GM23248 (cell line): ENCODE measurements around the gene KCNG2. TPM values are rescaled to one million over a fixed set of nuclear protein-coding genes. Genes with fewer than 3 reads are reported as not detected.

Source experiments
- DNase-seq: peaks from one replicate; pipeline ENCODE4 v3.0.0-alpha.2; 2015
- H2AFZ ChIP-seq: fragments of 200-600 bp; sonication (generic); 2 replicates; pipeline ENCODE4 v1.6.1; 2016; ENCODE audit warnings: antibody characterized with exemption
- H3F3A ChIP-seq: fragments of 200-600 bp; sonication (generic); 2 replicates; pipeline ENCODE4 v1.6.1; 2016; ENCODE audit warnings: mild to moderate bottlenecking, antibody characterized with exemption, mixed run types; ENCODE audit not compliant: insufficient read depth
- H3K27ac ChIP-seq: fragments of 200-600 bp; sonication (generic); 2 replicates; pipeline ENCODE4 v1.5.1; 2016; ENCODE audit warnings: mild to moderate bottlenecking
- H3K27me3 ChIP-seq: fragments of 200-600 bp; sonication (generic); replicated peaks from 2 replicates; pipeline ENCODE4 v1.6.1; 2016; ENCODE audit warnings: mild to moderate bottlenecking; ENCODE audit not compliant: insufficient read depth
- H3K36me3 ChIP-seq: fragments of 200-600 bp; sonication (generic); 2 replicates; pipeline ENCODE4 v1.6.1; 2016; ENCODE audit warnings: low read depth, mild to moderate bottlenecking
- H3K4me1 ChIP-seq: fragments of 200-600 bp; sonication (generic); 2 replicates; pipeline ENCODE4 v1.6.1; 2016; ENCODE audit warnings: mild to moderate bottlenecking; ENCODE audit not compliant: insufficient read depth
- H3K4me2 ChIP-seq: fragments of 200-600 bp; sonication (generic); one replicate; pipeline ENCODE4 v1.6.1; 2016; ENCODE audit warnings: mild to moderate bottlenecking; ENCODE audit not compliant: unreplicated experiment
- H3K4me3 ChIP-seq: fragments of 200-600 bp; sonication (generic); 2 replicates; pipeline ENCODE4 v1.5.1; 2016; ENCODE audit warnings: mild to moderate bottlenecking
- H3K79me2 ChIP-seq: fragments of 200-600 bp; sonication (generic); 2 replicates; pipeline ENCODE4 v1.6.1; 2016; ENCODE audit warnings: mild to moderate bottlenecking; ENCODE audit not compliant: insufficient read depth
- H3K9ac ChIP-seq: fragments of 200-600 bp; sonication (generic); 2 replicates; pipeline ENCODE4 v1.6.1; 2016; ENCODE audit warnings: mild to moderate bottlenecking
- H3K9me2 ChIP-seq: fragments of 200-600 bp; sonication (generic); 2 replicates; pipeline ENCODE4 v1.6.1; 2016; ENCODE audit warnings: mixed run types, mild to moderate bottlenecking, moderate library complexity; ENCODE audit not compliant: insufficient read depth
- H3K9me3 ChIP-seq: fragments of 200-600 bp; sonication (generic); one replicate; pipeline ENCODE4 v1.6.1; 2017; ENCODE audit warnings: low read depth
- H4K20me1 ChIP-seq: fragments of 200-600 bp; sonication (generic); 2 replicates; pipeline ENCODE4 v1.6.0; 2016; ENCODE audit not compliant: insufficient read depth
- EZH2 ChIP-seq: fragments of 200-600 bp; sonication (generic); IDR thresholded peaks from 2 replicates; pipeline ENCODE4 v1.6.1; 2018; ENCODE audit warnings: antibody characterized with exemption, mild to moderate bottlenecking; ENCODE audit not compliant: insufficient read depth, poor library complexity, severe bottlenecking
- EZH2phosphoT487 ChIP-seq: fragments of 200-600 bp; sonication (generic); IDR thresholded peaks from 2 replicates; pipeline ENCODE4 v1.6.1; 2018; ENCODE audit warnings: antibody characterized with exemption, moderate library complexity, mild to moderate bottlenecking, low read depth; ENCODE audit not compliant: insufficient read depth
- WGBS, 2 experiments: methylation state at CpG; one replicate each; pipeline ENCODE4 v1.1.6; 2015 to 2017; ENCODE audit warnings: low lambda C conversion rate in 2 of 2, low coverage in 1 of 2; ENCODE audit errors: missing lambda C conversion rate in 2 of 2; 5-methylcytosine and 5-hydroxymethylcytosine counted together
- in situ Hi-C: fragments of 300-500 bp; cut with MboI; formaldehyde crosslinking; loops from 2 replicates; pipeline ENCODE4 v1.15.0; 2020
- polyA plus RNA-seq: library from polyadenylated mRNA; unstranded; fragments of >200 nt; fragmentation: Nextera tagmentation; extraction: Ambion mirVana; gene quantifications from 2 replicates; pipeline ENCODE4 v1.2.1, GENCODE V29; 2016
- total RNA-seq: library from RNA; depleted of rRNA; stranded (reverse); fragments of >200 nt; shearing (Covaris generic); gene quantifications from 2 replicates; pipeline ENCODE4 v1.2.3, GENCODE V29; 2014

KCNG2 gene
- total and polyA plus RNA-seq, 2 experiments from 2014 or later, result not detected

DNA sequence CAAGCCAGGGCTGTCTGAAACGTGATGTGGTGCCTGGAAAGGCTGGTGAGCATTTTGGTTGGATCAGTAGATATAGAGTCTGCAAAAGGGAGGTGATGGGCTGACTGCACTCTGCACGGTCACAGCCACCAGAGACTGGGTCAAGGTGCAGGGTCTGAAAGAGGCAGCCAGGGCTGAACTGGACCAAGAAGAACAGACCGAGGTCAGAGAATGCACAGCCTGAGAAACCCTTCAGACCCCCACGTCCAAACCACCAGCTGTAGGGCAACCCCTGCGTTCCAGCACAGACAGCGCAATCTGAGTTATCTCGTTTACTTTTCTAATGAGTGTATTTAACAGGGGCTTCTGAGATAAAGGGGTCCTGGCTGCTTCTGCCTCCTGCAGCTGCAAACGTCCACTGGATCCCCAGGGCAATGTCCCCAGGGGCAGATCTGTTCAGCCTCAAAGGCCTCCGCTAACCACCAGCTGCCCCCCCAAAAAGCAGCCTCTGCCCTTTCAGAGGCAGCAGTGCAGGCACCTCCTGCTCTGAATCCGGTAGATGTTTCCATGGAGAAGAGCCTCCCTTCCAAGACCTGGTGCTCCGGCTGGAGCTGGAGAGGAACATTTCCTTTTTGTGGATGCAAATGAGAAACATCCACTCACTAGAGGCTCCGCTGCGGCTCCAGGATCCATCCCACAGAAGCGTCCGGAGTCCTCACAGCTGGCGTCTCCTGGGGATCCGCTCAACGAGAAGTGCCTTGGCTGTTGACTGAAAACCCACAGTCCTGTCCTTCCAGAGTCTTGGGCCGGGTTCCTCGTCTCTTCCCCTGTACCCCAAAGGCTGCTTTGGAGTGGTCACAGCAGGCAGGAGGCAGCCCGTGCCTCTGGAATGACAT lies 970 bp upstream of the KCNG2 start:
- Histone ChIP-seq H3K4me1 (peaks cover 8% of the 10 kb centered on the region; the same call in 1 of the 2 replicates), H3F3A (peaks cover 5% of the 10 kb centered on the region; the same call in 1 of the 2 replicates), H3K27ac (no peak overlapping the region), H2AFZ (no peak overlapping the region), H3K79me2 (no peaks in the 10 kb centered on the region), H3K9me3 (no peaks in the 10 kb centered on the region), H3K36me3 (no peaks in the 10 kb centered on the region), H3K9ac (no peak overlapping the region), H4K20me1 (no peaks in the 10 kb centered on the region), H3K9me2 (no peaks in the 10 kb centered on the region), H3K4me3 (no peak overlapping the region), H3K27me3 (peaks cover 55% of the 10 kb centered on the region), H3K4me2 (no peak overlapping the region)
- WGBS, 2 experiments, result 19 to 22% methylated on average over 21 of the region's 21 CpGs
- TF ChIP-seq EZH2phosphoT487 (no peak), EZH2 (peak; percentile 26)
- in situ Hi-C loops, result no loop called here
- DNase-seq, result peak; percentile 39

DNA sequence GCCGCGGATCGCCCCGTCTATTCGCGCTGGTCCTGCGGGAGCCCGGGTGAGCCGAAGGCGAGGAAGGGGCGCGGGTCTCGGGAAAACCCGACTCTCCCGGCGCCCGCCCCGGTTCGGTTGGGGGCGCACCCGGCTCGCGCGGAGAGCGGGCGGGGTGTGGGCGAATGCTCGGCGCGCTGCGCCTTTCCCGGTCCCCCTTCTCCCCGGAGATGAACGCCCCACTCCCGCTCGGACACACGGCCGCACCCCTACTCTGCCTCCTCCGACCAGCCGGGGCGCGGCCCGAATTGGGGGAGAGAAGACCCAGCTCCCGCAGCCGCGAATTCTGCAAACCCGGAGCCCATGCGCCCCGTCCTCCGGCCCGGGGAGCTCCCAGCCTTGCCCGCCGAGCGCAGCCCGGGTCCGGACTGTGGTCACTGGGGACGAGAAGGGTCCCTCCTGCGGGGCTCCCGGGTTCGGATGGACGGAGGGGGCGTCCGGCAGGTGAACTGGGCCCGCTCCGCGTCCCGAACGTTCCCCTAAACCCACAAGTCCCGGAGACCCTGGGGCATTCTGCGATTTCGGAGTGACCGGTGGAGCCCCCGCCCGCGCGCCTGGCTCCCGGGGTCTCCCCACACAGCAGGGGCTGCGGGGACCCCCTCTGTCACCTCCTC lies 734 bp downstream of the KCNG2 start:
- 0 out of 2 replicates have a peak, but pooled peaks cover 4% of the 10 kb centered on the region for H3K4me1 ChIP-seq
- in situ Hi-C loops, result no loop called here
- DNase-seq, result no peak
- H2AFZ ChIP-seq, result no peak overlapping the region
- H3K27ac ChIP-seq, result no peak overlapping the region
- no peak overlapping the region for H3K9ac ChIP-seq
- H3F3A ChIP-seq, result no peaks in the 10 kb centered on the region
- no peak overlapping the region for H3K4me2 ChIP-seq
- H3K4me3 ChIP-seq, result no peak overlapping the region
- H4K20me1 ChIP-seq, result no peaks in the 10 kb centered on the region
- H3K9me3 ChIP-seq, result no peaks in the 10 kb centered on the region
- no peaks in the 10 kb centered on the region for H3K79me2 ChIP-seq
- 3% methylated on average over 39 to 74 of the region's 78 CpGs for WGBS, 2 experiments
- TF ChIP-seq EZH2phosphoT487 (peak; percentile 29; the same call in 1 of the 2 replicates), EZH2 (peak; percentile 91)
- H3K36me3 ChIP-seq, result no peaks in the 10 kb centered on the region
- H3K27me3 ChIP-seq, result peaks cover 55% of the 10 kb centered on the region
- no peaks in the 10 kb centered on the region for H3K9me2 ChIP-seq

DNA sequence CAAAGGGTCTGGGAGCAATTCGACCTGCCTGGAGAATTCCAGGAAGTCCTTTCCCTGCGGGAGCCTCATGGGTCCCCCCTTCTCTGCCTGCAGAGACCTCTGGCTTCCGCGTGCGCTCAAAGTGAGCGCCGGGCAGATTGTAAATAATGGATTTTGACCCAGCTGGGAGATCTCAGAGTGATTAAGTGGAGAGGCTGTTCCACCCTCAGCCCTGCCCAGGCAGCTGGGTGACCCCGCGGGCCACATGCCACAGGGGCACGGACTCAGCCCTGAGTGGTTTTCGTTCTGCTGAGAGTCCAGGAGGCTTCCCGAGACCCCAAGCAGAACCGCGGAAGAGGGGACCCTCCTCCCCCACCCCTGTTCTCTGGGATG lies 1.2 kb downstream of the KCNG2 start:
- TF ChIP-seq EZH2 (no peak), EZH2phosphoT487 (peak; percentile 11; the same call in 1 of the 2 replicates)
- DNase-seq, result no peak
- no peak overlapping the region for H3K9ac ChIP-seq
- no peaks in the 10 kb centered on the region for H3K79me2 ChIP-seq
- in situ Hi-C loops, result no loop called here
- no peaks in the 10 kb centered on the region for H3F3A ChIP-seq
- H3K4me3 ChIP-seq, result no peak overlapping the region
- H3K9me3 ChIP-seq, result no peaks in the 10 kb centered on the region
- H3K27me3 ChIP-seq, result peaks cover 55% of the 10 kb centered on the region
- no peaks in the 10 kb centered on the region for H3K9me2 ChIP-seq
- no peaks in the 10 kb centered on the region for H3K36me3 ChIP-seq
- H3K4me1 ChIP-seq, result 0 out of 2 replicates have a peak, but pooled peaks cover 4% of the 10 kb centered on the region
- no peak overlapping the region for H3K4me2 ChIP-seq
- WGBS, 2 experiments, result 6 to 11% methylated on average over 13 of the region's 14 CpGs
- H3K27ac ChIP-seq, result no peak overlapping the region
- no peak overlapping the region for H2AFZ ChIP-seq
- H4K20me1 ChIP-seq, result no peaks in the 10 kb centered on the region

DNA sequence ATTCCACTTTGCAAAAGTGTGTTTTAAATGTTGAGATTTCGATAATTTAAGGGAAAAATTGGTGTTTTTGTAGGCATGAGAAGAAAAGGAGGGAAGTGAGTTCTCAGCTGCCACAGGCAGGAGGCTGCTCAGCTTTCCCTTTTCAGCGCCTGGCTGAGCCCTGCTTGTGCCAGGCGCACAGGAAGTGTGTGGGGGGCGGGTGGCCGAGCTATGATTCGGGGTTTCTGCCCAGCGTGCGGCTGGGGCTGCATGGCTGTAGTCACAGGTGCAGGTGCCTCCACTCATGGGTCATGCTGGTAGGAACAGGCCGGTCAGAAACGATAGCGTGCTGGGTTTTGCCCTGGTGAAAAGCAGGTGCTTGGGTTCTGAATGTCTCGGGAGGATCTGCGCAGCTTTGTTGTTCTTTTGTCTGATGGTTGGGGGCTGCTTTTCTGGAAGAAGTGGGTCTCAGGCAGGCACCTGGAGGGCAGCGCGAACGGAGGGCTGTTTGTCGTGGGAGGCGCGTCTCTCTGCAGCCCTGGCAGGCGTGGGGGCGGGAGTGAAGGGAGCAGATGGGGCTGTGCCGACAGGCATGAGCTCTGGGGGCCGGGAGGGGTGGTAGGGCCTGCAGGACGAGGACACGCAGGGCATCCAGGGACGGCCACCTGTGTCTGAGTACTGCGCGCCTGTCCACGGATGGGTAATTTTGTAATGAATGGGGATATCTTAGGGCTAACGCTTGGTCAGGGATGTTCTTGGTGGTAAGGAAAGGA lies 2.1 kb downstream of the KCNG2 start:
- DNase-seq, result no peak
- Histone ChIP-seq H3K9ac (no peak overlapping the region), H3K9me2 (no peaks in the 10 kb centered on the region), H3K27ac (no peak overlapping the region), H2AFZ (no peak overlapping the region), H3K36me3 (no peaks in the 10 kb centered on the region), H3K27me3 (peaks cover 59% of the 10 kb centered on the region), H3K4me1 (0 out of 2 replicates have a peak, but pooled peaks cover 4% of the 10 kb centered on the region), H3K4me2 (no peak overlapping the region), H4K20me1 (no peaks in the 10 kb centered on the region), H3K9me3 (no peaks in the 10 kb centered on the region), H3K4me3 (no peak overlapping the region), H3K79me2 (no peaks in the 10 kb centered on the region), H3F3A (no peaks in the 10 kb centered on the region)
- TF ChIP-seq EZH2phosphoT487 (no peak), EZH2 (no peak)
- 69 to 74% methylated on average over 29 to 30 of the region's 30 CpGs for WGBS, 2 experiments
- in situ Hi-C loops, result no loop called here
